B cell (primary cell): ENCODE measurements around the gene KDM5B. TPM values are rescaled to one million over a fixed set of nuclear protein-coding genes. Genes with fewer than 3 reads are reported as not detected.

Experiments
- ATAC-seq: fragments of 200-7000 bp; cut with Tn5 transposase; one replicate; pipeline ENCODE4 v1.10.0; 2021; ENCODE audit warnings: low read depth, mild to moderate bottlenecking, moderate number of reproducible peaks, moderate library complexity
- CTCF ChIA-PET: fragments of 350-600 bp; sonication (Branson Sonifier 250); formaldehyde crosslinking; loops from one replicate; lab custom pipeline; 2021; ENCODE audit warnings: antibody characterized with exemption, inconsistent platforms; lab: Charles Lee
- POLR2A ChIA-PET: fragments of 350-600 bp; sonication (Branson Sonifier 250); formaldehyde crosslinking; loops from one replicate; lab custom pipeline; 2021; ENCODE audit warnings: antibody characterized with exemption; lab: Charles Lee
- DNase-seq: peaks from one replicate; pipeline ENCODE4 v3.0.0; 2013
- H2AFZ ChIP-seq: 2 replicates; pipeline ENCODE4 v1.6.1; 2012; ENCODE audit warnings: mild to moderate bottlenecking, low read depth, low read length; ENCODE audit not compliant: insufficient read depth, poor library complexity, severe bottlenecking
- H3K27ac ChIP-seq, 2 donors: 1 replicate in 1 of 2; 2 replicates in 1 of 2; pipeline ENCODE4 v1.5.1; 2012 to 2013; ENCODE audit warnings: low read length in 2 of 2, mild to moderate bottlenecking in 2 of 2, moderate library complexity in 1 of 2
- H3K27me3 ChIP-seq, 4 experiments: fragments of 200-600 bp in 1 of 4; sonication (generic) in 1 of 4; replicated peaks in 1 of 4; 1 replicate in 2 of 4; 2 replicates in 2 of 4; pipeline versions ENCODE4 v1.6.1 to v1.7.0; 2013 to 2016; ENCODE audit warnings: low read length in 3 of 4, mild to moderate bottlenecking in 2 of 4, mixed read lengths in 1 of 4, moderate library complexity in 1 of 4; ENCODE audit not compliant: insufficient read depth in 4 of 4, control insufficient read depth in 3 of 4; ENCODE audit errors: control extremely low read depth in 1 of 4
- H3K36me3 ChIP-seq, 2 experiments: replicated peaks in 1 of 2; 1 replicate in 1 of 2; 2 replicates in 1 of 2; pipeline versions ENCODE4 v1.6.1 to v1.7.1; 2013; ENCODE audit warnings: low read length in 1 of 2; ENCODE audit not compliant: insufficient read depth in 2 of 2, control insufficient read depth in 1 of 2; ENCODE audit errors: control extremely low read depth in 1 of 2, extremely low read depth in 1 of 2
- H3K4me1 ChIP-seq, 2 donors: fragments of 200-600 bp in 1 of 2; sonication (generic) in 1 of 2; 1 replicate in 1 of 2; 2 replicates in 1 of 2; pipeline versions ENCODE4 v1.5.1 to v1.6.1; 2013 to 2017; ENCODE audit warnings: low read length in 2 of 2; ENCODE audit not compliant: control insufficient read depth in 2 of 2, insufficient read depth in 2 of 2
- H3K4me2 ChIP-seq: replicated peaks from 2 replicates; pipeline ENCODE3; 2012; ENCODE audit warnings: mild to moderate bottlenecking, low read depth, low read length; ENCODE audit not compliant: poor library complexity, severe bottlenecking
- H3K4me3 ChIP-seq, 5 experiments: fragments of 200-600 bp in 1 of 5; sonication (generic) in 1 of 5; 1 replicate in 3 of 5; 2 replicates in 2 of 5; pipeline versions ENCODE4 v1.5.1 to v1.7.0; 2011 to 2016; ENCODE audit warnings: low read length in 4 of 5, mild to moderate bottlenecking in 4 of 5, low read depth in 2 of 5, control low read depth in 1 of 5, moderate library complexity in 1 of 5; ENCODE audit not compliant: insufficient read depth in 1 of 5; ENCODE audit errors: control extremely low read depth in 1 of 5, extremely low read depth in 1 of 5
- H3K79me2 ChIP-seq: fragments of 200-600 bp; sonication (generic); one replicate; pipeline ENCODE4 v1.6.0; 2016; ENCODE audit warnings: low read length; ENCODE audit not compliant: control insufficient read depth, insufficient read depth
- H3K9ac ChIP-seq: fragments of 200-600 bp; sonication (generic); 2 replicates; pipeline ENCODE4 v1.6.1; 2017; ENCODE audit warnings: mild to moderate bottlenecking, low read length, moderate library complexity
- H3K9me3 ChIP-seq, 3 donors: one replicate each; pipeline versions ENCODE4 v1.6.1 to v1.7.1; 2013; ENCODE audit warnings: low read length in 2 of 3; ENCODE audit not compliant: control insufficient read depth in 2 of 3, insufficient read depth in 1 of 3; ENCODE audit errors: control extremely low read depth in 1 of 3
- H4K20me1 ChIP-seq: 2 replicates; pipeline ENCODE4 v1.6.0; 2012; ENCODE audit warnings: mild to moderate bottlenecking, low read length; ENCODE audit not compliant: insufficient read depth, control insufficient read depth, poor library complexity, severe bottlenecking
- H3K27ac Mint-ChIP-seq: one replicate; pipeline ENCODE4 v1.8.0; 2021; ENCODE audit warnings: mixed read lengths
- H3K27me3 Mint-ChIP-seq: one replicate; pipeline ENCODE4 v1.8.0; 2021; ENCODE audit warnings: mixed read lengths
- H3K4me1 Mint-ChIP-seq: one replicate; pipeline ENCODE4 v1.8.0; 2021; ENCODE audit warnings: mixed read lengths
- H3K4me3 Mint-ChIP-seq: one replicate; pipeline ENCODE4 v1.8.0; 2021; ENCODE audit warnings: mixed read lengths
- H3K9me3 Mint-ChIP-seq: one replicate; pipeline ENCODE4 v1.8.0; 2022; ENCODE audit warnings: mixed read lengths; ENCODE audit not compliant: insufficient read depth
- EZH2 ChIP-seq: IDR thresholded peaks from 2 replicates; pipeline ENCODE4 v1.6.1; 2012; ENCODE audit warnings: borderline replicate concordance, low read depth, mild to moderate bottlenecking, moderate library complexity, low read length; ENCODE audit not compliant: insufficient read depth, poor library complexity, severe bottlenecking
- WGBS: methylation state at CpG from one replicate; pipeline ENCODE4 v1.1.5; 2013; ENCODE audit warnings: missing lambda C conversion rate; ENCODE audit not compliant: insufficient coverage; 5-methylcytosine and 5-hydroxymethylcytosine counted together
- intact Hi-C: fragments of 100-400 bp; cut with micrococcal nuclease; formaldehyde crosslinking; loops from one replicate; pipeline ENCODE4 v1.10.0; 2022
- polyA plus RNA-seq: library from polyadenylated mRNA; depleted of rRNA; stranded (reverse); fragments of >200 nt; gene quantifications from 2 replicates; pipeline ENCODE4 v1.2.3, GENCODE V29; 2012
- total RNA-seq, 2 donors: library from RNA; stranded (reverse); fragments of 120-200 nt in 1 of 2; gene quantifications; 1 replicate in 1 of 2; 2 replicates in 1 of 2; pipeline versions ENCODE4 v1.2.3 to v1.2.4, GENCODE V29; 2013 to 2022
- TF ChIP-seq, protein P1 (sequence below): fragments of 200-600 bp; IDR thresholded peaks from one replicate; pipeline ENCODE4 v1.8.0; 2022; ENCODE audit warnings: antibody characterized with exemption, mild to moderate bottlenecking

KDM5B gene
- total and polyA plus RNA-seq, 2 donors (not counting 1 experiment from before 2014, with no cell fraction given): 11.2 to 62.7 TPM

DNA sequence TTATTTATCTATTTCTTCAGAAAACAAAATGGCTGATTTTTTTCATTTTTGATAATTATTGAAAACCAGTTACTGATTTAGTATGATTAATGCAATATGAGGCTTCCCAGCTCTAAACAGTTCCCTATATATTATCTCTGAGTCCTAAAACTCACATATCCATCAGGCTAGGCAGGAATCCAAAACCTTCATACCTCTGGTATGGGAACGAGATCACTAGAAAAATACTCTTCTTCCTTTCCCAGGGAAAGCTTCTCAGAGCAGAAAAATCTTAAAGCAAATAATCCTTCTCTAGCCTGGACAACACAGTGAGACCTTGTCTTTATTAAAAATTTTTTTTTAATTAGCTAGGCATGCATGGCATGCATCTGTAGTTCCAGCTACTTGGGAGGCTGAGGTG is 42.5 kb downstream of the KDM5B start:
- H4K20me1 ChIP-seq: no peaks in the 10 kb centered on the region
- 100% methylated on average over 1 of the region's 1 CpG for WGBS
- POLR2A ChIA-PET: no interaction called here
- no peak overlapping the region for H3K4me3 ChIP-seq
- H3K27ac ChIP-seq: no peak overlapping the region
- Mint-ChIP-seq H3K4me3 (no peak overlapping the region), H3K27me3 (no peaks in the 10 kb centered on the region), H3K4me1 (no peaks in the 10 kb centered on the region), H3K27ac (no peak overlapping the region), H3K9me3 (no peaks in the 10 kb centered on the region)
- CTCF ChIA-PET: no interaction called here
- H3K4me2 ChIP-seq: no peak overlapping the region
- DNase-seq (no peak), ATAC-seq (no peak)
- peaks cover 3 to 28% of the 10 kb centered on the region in 2 experiments for H3K36me3 ChIP-seq
- no peaks in the 10 kb centered on the region for H3K4me1 ChIP-seq
- no peak overlapping the region for H2AFZ ChIP-seq
- H3K27me3 ChIP-seq: no peaks in the 10 kb centered on the region
- H3K9ac ChIP-seq: no peak overlapping the region
- intact Hi-C loops: no loop called here
- H3K79me2 ChIP-seq: no peaks in the 10 kb centered on the region
- TF ChIP-seq EZH2: no peak
- TF ChIP-seq, protein P1, sequence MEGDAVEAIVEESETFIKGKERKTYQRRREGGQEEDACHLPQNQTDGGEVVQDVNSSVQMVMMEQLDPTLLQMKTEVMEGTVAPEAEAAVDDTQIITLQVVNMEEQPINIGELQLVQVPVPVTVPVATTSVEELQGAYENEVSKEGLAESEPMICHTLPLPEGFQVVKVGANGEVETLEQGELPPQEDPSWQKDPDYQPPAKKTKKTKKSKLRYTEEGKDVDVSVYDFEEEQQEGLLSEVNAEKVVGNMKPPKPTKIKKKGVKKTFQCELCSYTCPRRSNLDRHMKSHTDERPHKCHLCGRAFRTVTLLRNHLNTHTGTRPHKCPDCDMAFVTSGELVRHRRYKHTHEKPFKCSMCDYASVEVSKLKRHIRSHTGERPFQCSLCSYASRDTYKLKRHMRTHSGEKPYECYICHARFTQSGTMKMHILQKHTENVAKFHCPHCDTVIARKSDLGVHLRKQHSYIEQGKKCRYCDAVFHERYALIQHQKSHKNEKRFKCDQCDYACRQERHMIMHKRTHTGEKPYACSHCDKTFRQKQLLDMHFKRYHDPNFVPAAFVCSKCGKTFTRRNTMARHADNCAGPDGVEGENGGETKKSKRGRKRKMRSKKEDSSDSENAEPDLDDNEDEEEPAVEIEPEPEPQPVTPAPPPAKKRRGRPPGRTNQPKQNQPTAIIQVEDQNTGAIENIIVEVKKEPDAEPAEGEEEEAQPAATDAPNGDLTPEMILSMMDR: no peak
- no peaks in the 10 kb centered on the region for H3K9me3 ChIP-seq

GRCh38 chr1:202762019-202762418 is 46.2 kb downstream of the KDM5B start:
- no peak overlapping the region for H2AFZ ChIP-seq
- no peak overlapping the region for H3K9ac ChIP-seq
- DNase-seq (no peak), ATAC-seq (no peak)
- H3K4me3 Mint-ChIP-seq: no peak overlapping the region
- no peaks in the 10 kb centered on the region for H4K20me1 ChIP-seq
- no peak overlapping the region for H3K27ac Mint-ChIP-seq
- no peaks in the 10 kb centered on the region for H3K79me2 ChIP-seq
- intact Hi-C loops: no loop called here
- no peak overlapping the region for H3K4me3 ChIP-seq
- H3K4me2 ChIP-seq: no peak overlapping the region
- H3K4me1 Mint-ChIP-seq: no peaks in the 10 kb centered on the region
- no peak overlapping the region for H3K27ac ChIP-seq
- H3K9me3 Mint-ChIP-seq: no peaks in the 10 kb centered on the region
- no peaks in the 10 kb centered on the region for H3K4me1 ChIP-seq
- peaks cover 12 to 43% of the 10 kb centered on the region in 2 experiments for H3K36me3 ChIP-seq
- CTCF ChIA-PET: no interaction called here
- POLR2A ChIA-PET: no interaction called here
- TF ChIP-seq, protein P1: no peak
- TF ChIP-seq EZH2: no peak
- H3K9me3 ChIP-seq: no peaks in the 10 kb centered on the region
- H3K27me3 ChIP-seq: no peaks in the 10 kb centered on the region
- 78% methylated on average over 1 of the region's 2 CpGs for WGBS
- H3K27me3 Mint-ChIP-seq: no peaks in the 10 kb centered on the region
